RWPE1 (cell line): Measurements from ENCODE around the gene AAGAB.

Experiments used
- CTCF ChIA-PET: fragments of 350-600 bp; sonication (Branson Sonifier 250); formaldehyde crosslinking; extraction: SDS; loops from one replicate; lab custom pipeline; 2021; lab: Yijun Ruan, JAX
- POLR2A ChIA-PET: fragments of 400-600 bp; formaldehyde crosslinking; extraction: SDS; loops from one replicate; lab custom pipeline; 2020; ENCODE audit warnings: antibody characterized with exemption; ENCODE audit not compliant: low non-redundant PET; lab: Yijun Ruan, JAX
- DNase-seq: peaks from one replicate; pipeline ENCODE4 v3.0.0; 2012; ENCODE audit warnings: low spot score
- H3K27ac ChIP-seq: fragments of 450-650 bp; 2 replicates; pipeline ENCODE4 v1.5.1; 2017
- TF ChIP-seq, protein P1 (sequence below): fragments of 450-650 bp; conservative IDR thresholded peaks from 2 replicates; pipeline ENCODE4 v1.5.1; 2017; ENCODE audit warnings: low read depth, mild to moderate bottlenecking

Gene AAGAB

GRCh38 chr15:67172172-67172571 lies 82.3 kb downstream of the AAGAB start:
- ChIA-PET CTCF (no interaction called here), POLR2A (no interaction called here)
- TF ChIP-seq, protein P1, sequence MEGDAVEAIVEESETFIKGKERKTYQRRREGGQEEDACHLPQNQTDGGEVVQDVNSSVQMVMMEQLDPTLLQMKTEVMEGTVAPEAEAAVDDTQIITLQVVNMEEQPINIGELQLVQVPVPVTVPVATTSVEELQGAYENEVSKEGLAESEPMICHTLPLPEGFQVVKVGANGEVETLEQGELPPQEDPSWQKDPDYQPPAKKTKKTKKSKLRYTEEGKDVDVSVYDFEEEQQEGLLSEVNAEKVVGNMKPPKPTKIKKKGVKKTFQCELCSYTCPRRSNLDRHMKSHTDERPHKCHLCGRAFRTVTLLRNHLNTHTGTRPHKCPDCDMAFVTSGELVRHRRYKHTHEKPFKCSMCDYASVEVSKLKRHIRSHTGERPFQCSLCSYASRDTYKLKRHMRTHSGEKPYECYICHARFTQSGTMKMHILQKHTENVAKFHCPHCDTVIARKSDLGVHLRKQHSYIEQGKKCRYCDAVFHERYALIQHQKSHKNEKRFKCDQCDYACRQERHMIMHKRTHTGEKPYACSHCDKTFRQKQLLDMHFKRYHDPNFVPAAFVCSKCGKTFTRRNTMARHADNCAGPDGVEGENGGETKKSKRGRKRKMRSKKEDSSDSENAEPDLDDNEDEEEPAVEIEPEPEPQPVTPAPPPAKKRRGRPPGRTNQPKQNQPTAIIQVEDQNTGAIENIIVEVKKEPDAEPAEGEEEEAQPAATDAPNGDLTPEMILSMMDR, result no peak
- DNase-seq, result no peak
- H3K27ac ChIP-seq, result no peak overlapping the region; the same call in 1 of the 2 replicates

DNA sequence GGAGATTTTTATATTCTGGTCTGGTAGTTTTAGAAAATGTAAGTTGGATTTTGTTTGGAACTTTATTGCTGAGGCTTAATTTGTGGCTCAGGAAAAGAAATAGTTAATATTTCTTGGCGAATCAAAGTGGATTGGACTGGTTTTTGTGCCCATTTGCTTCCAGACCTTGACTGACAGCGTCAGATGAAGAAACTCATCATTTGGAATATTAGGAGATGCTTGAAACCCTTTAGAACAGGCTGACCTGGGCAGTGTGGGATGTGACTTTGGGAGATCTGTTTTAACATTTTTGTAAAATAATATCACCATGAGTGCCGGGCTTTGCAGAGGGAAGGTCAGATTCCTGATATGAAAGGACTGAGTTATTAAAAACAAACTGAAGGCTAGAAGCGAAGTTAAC lies 83.0 kb downstream of the AAGAB start:
- H3K27ac ChIP-seq, result no peak overlapping the region
- TF ChIP-seq, protein P1, result no peak
- CTCF ChIA-PET, result no interaction called here
- no peak for DNase-seq
- POLR2A ChIA-PET, result no interaction called here

GRCh38 chr15:67170143-67170925 lies 84.1 kb downstream of the AAGAB start:
- ChIA-PET CTCF (no interaction called here), POLR2A (no interaction called here)
- no peak overlapping the region for H3K27ac ChIP-seq
- TF ChIP-seq, protein P1, result no peak
- no peak for DNase-seq

DNA sequence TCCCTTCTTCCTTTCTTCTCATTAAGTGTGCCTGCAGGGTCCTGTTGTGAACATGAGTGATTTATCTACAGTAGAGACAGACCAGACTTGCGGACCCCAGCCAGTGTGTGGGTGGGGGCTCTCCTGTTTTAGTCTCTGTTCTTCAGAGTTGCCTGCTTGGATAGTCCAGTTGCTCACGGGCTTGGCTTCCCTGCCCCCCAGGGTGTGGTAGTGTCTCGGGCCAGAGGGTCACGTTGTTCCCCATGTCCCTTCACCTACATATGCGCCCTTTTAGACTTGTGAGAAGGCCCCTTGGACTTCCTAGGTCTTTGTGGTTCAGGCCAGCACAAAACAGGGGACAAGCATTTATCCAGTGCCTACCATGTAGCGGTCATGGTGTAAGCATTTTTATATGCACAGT lies 85.8 kb downstream of the AAGAB start:
- H3K27ac ChIP-seq, result peak overlapping the region; percentile 68
- CTCF ChIA-PET, result no interaction called here
- DNase-seq, result no peak
- TF ChIP-seq, protein P1, result no peak
- POLR2A ChIA-PET, result no interaction called here

- POLR2A ChIA-PET, result no interaction called here
- DNase-seq, result no peak
- CTCF ChIA-PET, result interaction anchor here (0.5 to 1.3 kb wide), 2 partner anchors 11 to 62 kb away, joined by 3 read pairs; no protein-coding TSS in a partner anchor
Measured at GRCh38 chr15:67167091-67167490, 87.4 kb downstream of the AAGAB start.

DNA sequence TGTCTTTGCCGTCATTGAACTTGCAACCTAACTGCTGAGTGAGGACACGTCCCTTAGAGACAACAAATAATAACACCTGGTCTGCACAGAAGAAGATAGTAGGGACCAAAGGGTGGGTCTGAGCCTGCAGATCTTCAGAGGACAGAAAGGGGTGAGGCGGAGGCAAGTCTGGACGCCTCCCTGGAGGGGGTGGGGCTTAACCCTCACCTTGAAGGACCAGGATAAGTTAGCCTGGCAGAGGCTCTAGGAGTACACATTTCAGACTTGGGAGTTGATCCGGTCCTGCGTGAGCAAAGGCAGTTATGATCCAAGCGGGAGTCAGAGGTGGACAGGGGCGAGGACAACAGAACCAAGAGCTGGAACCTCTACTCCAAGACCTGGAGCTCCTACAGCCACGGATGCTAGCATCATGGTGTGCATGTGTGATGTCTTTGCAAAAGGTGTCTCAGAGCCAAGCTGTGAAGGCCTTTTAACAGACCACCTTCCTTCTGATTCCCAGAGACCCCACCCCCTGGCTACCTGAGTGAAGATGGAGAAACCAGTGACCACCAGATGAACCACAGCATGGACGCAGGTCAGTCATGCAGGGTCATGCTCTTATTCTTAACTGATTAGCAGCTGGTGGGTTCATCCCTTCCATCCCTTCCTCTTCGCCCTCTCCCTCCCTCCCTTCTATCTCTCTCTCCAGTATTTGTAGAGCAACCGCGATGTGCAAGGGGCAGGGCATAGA lies 88.0 kb downstream of the AAGAB start:
- POLR2A ChIA-PET, result no interaction called here
- TF ChIP-seq, protein P1, result no peak
- CTCF ChIA-PET, result interaction anchor here (0.5 kb wide), 1 partner anchor 61 kb away, joined by 3 read pairs; no protein-coding TSS in a partner anchor
- no peak for DNase-seq
- peak overlapping the region; percentile 68 for H3K27ac ChIP-seq

More at GRCh38 chr15:67167091-67167490, 87.4 kb downstream of the AAGAB start:
- TF ChIP-seq, protein P1, result no peak
- peak overlapping the region; percentile 68 for H3K27ac ChIP-seq
